HEK293T (cell line): ENCODE results near the gene CTH.
"Not testable (repeated sequence)": the region's sequence is repeated elsewhere in the genome, so short reads cannot be mapped to it uniquely, and the experiment has no call there.

ENCODE experiments used
- BHLHE40 ChIP-seq: fragments of 450-650 bp; IDR thresholded peaks from 2 replicates; pipeline ENCODE4 v1.6.1; 2016; ENCODE audit warnings: mild to moderate bottlenecking, moderate library complexity, borderline replicate concordance
- ELF4 ChIP-seq: fragments of 450-650 bp; IDR thresholded peaks from 2 replicates; pipeline ENCODE4 v1.6.1; 2017; ENCODE audit warnings: antibody characterized with exemption
- FOXK2 ChIP-seq: fragments of 450-650 bp; IDR thresholded peaks from 2 replicates; pipeline ENCODE4 v1.6.1; 2016; ENCODE audit warnings: mild to moderate bottlenecking
- SP1 ChIP-seq: fragments of 450-650 bp; IDR thresholded peaks from 2 replicates; pipeline ENCODE4 v1.6.1; 2017
- SUZ12 ChIP-seq: fragments of 450-650 bp; IDR thresholded peaks from 2 replicates; pipeline ENCODE4 v1.6.1; 2016; ENCODE audit warnings: mild to moderate bottlenecking
- TARDBP ChIP-seq: fragments of 450-650 bp; IDR thresholded peaks from 2 replicates; pipeline ENCODE4 v1.6.1; 2016

GRCh38 chr1:70452164-70452939, 41.3 kb downstream of the CTH start:
- not testable (repeated sequence) for TF ChIP-seq SP1, FOXK2, SUZ12, ELF4, TARDBP, BHLHE40
